Epithelial cell of proximal tubule (primary cell): ENCODE data around the gene CELF4. TPM values are rescaled to one million over a fixed set of nuclear protein-coding genes. Genes with fewer than 3 reads are reported as not detected.
"Not testable (repeated sequence)": the region's sequence is repeated elsewhere in the genome, so short reads cannot be mapped to it uniquely, and the experiment has no call there.

Experiments used
- DNase-seq: peaks from one replicate; pipeline ENCODE4 v3.0.0-alpha.2; 2011; ENCODE audit warnings: low read depth
- H3K4me3 ChIP-seq: 2 replicates; pipeline ENCODE4 v1.5.1; 2011; ENCODE audit warnings: low read depth, mild to moderate bottlenecking, low read length
- CTCF ChIP-seq: conservative IDR thresholded peaks from 2 replicates; pipeline ENCODE4 v1.5.1; 2012; ENCODE audit warnings: low read depth, mild to moderate bottlenecking, low read length
- total RNA-seq: library from RNA; depleted of rRNA; stranded (reverse); fragments of >200 nt; gene quantifications from 2 replicates; pipeline ENCODE4 v1.2.3, GENCODE V29; 2015

The CELF4 gene
- total RNA-seq, 1 donor from 2014 or later, result not detected

GRCh38 chr18:37467002-37467662, 98.5 kb downstream of the CELF4 start:
- no peak for TF ChIP-seq CTCF
- no peak for DNase-seq
- H3K4me3 ChIP-seq, result no peak overlapping the region

- TF ChIP-seq CTCF, result no peak
- no peak for DNase-seq
- no peak overlapping the region for H3K4me3 ChIP-seq
Measured at GRCh38 chr18:37465958-37466357, 99.6 kb downstream of the CELF4 start.

DNA sequence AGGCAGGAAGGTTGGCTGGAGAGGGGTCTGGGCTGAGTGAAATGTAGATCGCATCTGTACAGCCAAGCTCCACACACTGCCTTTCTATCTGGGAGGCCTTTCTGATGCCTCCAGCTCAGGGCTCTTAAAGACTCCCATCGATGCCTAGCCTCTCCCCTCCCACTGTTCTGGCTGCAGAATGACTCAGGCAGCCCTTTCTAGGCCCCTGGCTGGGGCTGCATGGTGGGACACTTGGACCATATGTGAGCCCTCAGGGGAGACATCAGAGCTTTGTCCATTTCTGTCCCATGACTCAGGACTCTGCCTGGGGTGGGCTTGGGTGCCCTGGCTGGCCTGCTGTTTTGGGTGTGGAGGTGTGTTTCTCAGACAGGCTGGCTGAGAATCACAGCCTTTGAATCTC, 101.3 kb downstream of the CELF4 start:
- no peak for TF ChIP-seq CTCF
- no peak for DNase-seq
- H3K4me3 ChIP-seq, result no peak overlapping the region

DNA sequence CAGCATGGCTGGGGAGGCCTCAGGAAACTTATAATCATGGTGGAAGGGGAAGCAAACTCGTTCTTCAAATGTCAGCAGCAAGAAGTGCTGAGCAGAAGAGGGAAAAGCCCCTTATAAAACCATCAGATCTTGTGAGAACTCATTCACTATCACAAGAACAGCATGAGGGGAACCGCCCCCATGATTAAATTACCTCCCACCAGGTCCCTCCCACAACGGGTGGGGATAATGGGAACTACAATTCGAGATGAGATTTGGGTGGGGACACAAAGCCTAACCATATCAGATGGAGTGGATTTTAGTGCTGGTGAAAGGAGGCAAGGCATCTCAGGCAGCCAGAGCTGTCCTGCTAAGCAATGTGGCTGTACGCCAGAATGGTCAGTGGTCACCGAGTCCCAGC, 104.3 kb downstream of the CELF4 start:
- H3K4me3 ChIP-seq, DNase-seq: not testable (repeated sequence)

GRCh38 chr18:37460604-37461003, 105.0 kb downstream of the CELF4 start:
- no peak for DNase-seq

DNA sequence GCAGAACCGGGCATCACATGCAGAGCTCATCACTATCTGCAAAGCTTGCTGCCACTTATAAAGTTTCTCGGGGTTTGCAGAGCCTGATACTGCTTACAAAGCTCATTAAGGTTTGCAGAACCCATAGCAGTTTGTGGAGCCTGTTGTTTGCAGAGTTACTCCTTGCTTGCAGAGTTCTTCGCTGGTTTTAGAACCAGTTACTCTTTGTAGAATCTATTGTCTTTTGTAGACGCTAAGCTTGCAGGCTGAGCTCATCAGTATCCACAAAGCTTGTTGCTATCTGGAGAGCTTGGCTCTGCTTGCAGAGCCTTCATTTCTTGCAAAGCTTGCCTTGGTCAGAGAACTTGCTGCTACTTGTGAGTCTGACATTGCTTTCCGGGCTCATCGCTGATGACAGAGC, 106.9 kb downstream of the CELF4 start:
- no peak overlapping the region for H3K4me3 ChIP-seq
- TF ChIP-seq CTCF, result no peak
- DNase-seq, result no peak

More at GRCh38 chr18:37460604-37461003, 105.0 kb downstream of the CELF4 start:
- no peak for TF ChIP-seq CTCF
- H3K4me3 ChIP-seq, result no peak overlapping the region

GRCh38 chr18:37457753-37458152, 107.8 kb downstream of the CELF4 start:
- DNase-seq, result no peak
- no peak for TF ChIP-seq CTCF
- H3K4me3 ChIP-seq, result no peak overlapping the region
